ENCODE data around the gene ZNF280D.
"Not testable (repeated sequence)": the region's sequence is repeated elsewhere in the genome, so short reads cannot be mapped to it uniquely, and the experiment has no call there.

ZNF280D gene

GRCh38 chr15:56733136-56734012 is at the start of gene ZNF280D:
ZNF280D (minus strand) TSS chr15:56733509; CDS start chr15:56707109, 26,400 bp downstream.
- peak; percentile 60 for DNase-seq (ENCODE audit: low read depth)

GRCh38 chr15:56782306-56782705 is 49.0 kb upstream of the ZNF280D start:
- no peak for DNase-seq (ENCODE audit: low read depth)

- DNase-seq (ENCODE audit: low read depth) = no peak
These were observed 48.4 kb upstream of the ZNF280D start for GRCh38 chr15:56781666-56782065.

- DNase-seq (ENCODE audit: low read depth) = not testable (repeated sequence)
These were observed 46.9 kb upstream of the ZNF280D start for GRCh38 chr15:56780102-56780725.

GRCh38 chr15:56779449-56779848 is 46.1 kb upstream of the ZNF280D start:
- not testable (repeated sequence) for DNase-seq (ENCODE audit: low read depth)

- no peak for DNase-seq (ENCODE audit: low read depth)
These were observed 45.5 kb upstream of the ZNF280D start for GRCh38 chr15:56778761-56779160.

GRCh38 chr15:56776839-56777238 is 43.5 kb upstream of the ZNF280D start:
- DNase-seq (ENCODE audit: low read depth) = no peak

GRCh38 chr15:56775641-56776040 is 42.3 kb upstream of the ZNF280D start:
- no peak for DNase-seq (ENCODE audit: low read depth)

GRCh38 chr15:56774356-56774755 is 41.0 kb upstream of the ZNF280D start:
- no peak for DNase-seq (ENCODE audit: low read depth)

GRCh38 chr15:56772868-56773639 is 39.7 kb upstream of the ZNF280D start:
- DNase-seq (ENCODE audit: low read depth) = no peak

- DNase-seq (ENCODE audit: low read depth) = no peak
These were observed 36.9 kb upstream of the ZNF280D start for GRCh38 chr15:56770173-56770572.

- DNase-seq (ENCODE audit: low read depth) = no peak
These were observed 34.0 kb upstream of the ZNF280D start for GRCh38 chr15:56767315-56767714.

- DNase-seq (ENCODE audit: low read depth) = no peak
These were observed 31.9 kb upstream of the ZNF280D start for GRCh38 chr15:56765251-56765650.

- DNase-seq (ENCODE audit: low read depth) = no peak
These were observed 30.0 kb upstream of the ZNF280D start for GRCh38 chr15:56763141-56763895.

GRCh38 chr15:56760186-56760585 is 26.9 kb upstream of the ZNF280D start:
- DNase-seq (ENCODE audit: low read depth) = no peak

GRCh38 chr15:56759450-56759845 is 26.1 kb upstream of the ZNF280D start:
- DNase-seq (ENCODE audit: low read depth) = no peak

- DNase-seq (ENCODE audit: low read depth) = no peak
These were observed 25.6 kb upstream of the ZNF280D start for GRCh38 chr15:56758770-56759449.

GRCh38 chr15:56757875-56758274 is 24.6 kb upstream of the ZNF280D start:
- no peak for DNase-seq (ENCODE audit: low read depth)

- DNase-seq (ENCODE audit: low read depth) = no peak
These were observed 21.6 kb upstream of the ZNF280D start for GRCh38 chr15:56754772-56755370.

GRCh38 chr15:56752986-56753385 is 19.7 kb upstream of the ZNF280D start:
- no peak for DNase-seq (ENCODE audit: low read depth)

GRCh38 chr15:56749982-56750381 is 16.7 kb upstream of the ZNF280D start:
- no peak for DNase-seq (ENCODE audit: low read depth)

Measured in activated T-cell treated with anti-CD3 and anti-CD28 coated beads for 1 hour (primary cell).